DND-41 (cell line): ENCODE results near the gene STEAP3.

Experiments
- ATAC-seq: fragments of 200-7000 bp; cut with Tn5 transposase; 3 replicates; pipeline ENCODE4 v1.9.1; 2021; ENCODE audit warnings: low read depth; ENCODE audit not compliant: insufficient read depth
- DNase-seq: peaks from one replicate; pipeline ENCODE4 v3.0.0-alpha.2; 2020
- H2AFZ ChIP-seq: 2 replicates; pipeline ENCODE4 v1.6.0; 2012; ENCODE audit warnings: low read depth, low read length
- H3K27ac ChIP-seq: 2 replicates; pipeline ENCODE4 v1.5.1; 2012; ENCODE audit warnings: low read length, inconsistent platforms
- H3K27me3 ChIP-seq: fragments of 200-600 bp; sonication (generic); 2 replicates; pipeline ENCODE4 v1.6.0; 2012; ENCODE audit warnings: low read length, mild to moderate bottlenecking, inconsistent platforms; ENCODE audit not compliant: insufficient read depth, poor library complexity
- H3K36me3 ChIP-seq: 2 replicates; pipeline ENCODE4 v1.5.1; 2012; ENCODE audit warnings: low read length, inconsistent platforms; ENCODE audit not compliant: insufficient read depth
- H3K4me1 ChIP-seq: 2 replicates; pipeline ENCODE4 v1.5.1; 2012; ENCODE audit warnings: mild to moderate bottlenecking, low read length; ENCODE audit not compliant: insufficient read depth
- H3K4me2 ChIP-seq: 2 replicates; pipeline ENCODE4 v1.6.0; 2012; ENCODE audit warnings: mild to moderate bottlenecking, moderate library complexity, low read length, inconsistent platforms; ENCODE audit not compliant: insufficient read depth
- H3K4me3 ChIP-seq, 2 experiments: fragments of 200-600 bp in 1 of 2; shearing (Covaris generic) in 1 of 2; 2 replicates each; pipeline ENCODE4 v1.5.1; 2012 to 2016; ENCODE audit warnings: inconsistent platforms in 2 of 2, low read length in 2 of 2, mild to moderate bottlenecking in 2 of 2, low read depth in 1 of 2, moderate library complexity in 1 of 2
- H3K79me2 ChIP-seq: 2 replicates; pipeline ENCODE4 v1.6.0; 2012; ENCODE audit warnings: low read length, inconsistent platforms; ENCODE audit not compliant: insufficient read depth
- H3K9ac ChIP-seq: 2 replicates; pipeline ENCODE4 v1.6.0; 2012; ENCODE audit warnings: low read depth, mild to moderate bottlenecking, inconsistent platforms, low read length, moderate library complexity
- H3K9me3 ChIP-seq: 2 replicates; pipeline ENCODE4 v1.5.1; 2012; ENCODE audit warnings: low read length, moderate library complexity, mild to moderate bottlenecking, inconsistent platforms; ENCODE audit not compliant: insufficient read depth, severe bottlenecking
- H4K20me1 ChIP-seq: 2 replicates; pipeline ENCODE4 v1.6.0; 2012; ENCODE audit warnings: low read length; ENCODE audit not compliant: insufficient read depth
- CTCF ChIP-seq: IDR thresholded peaks from 2 replicates; pipeline ENCODE4 v1.5.1; 2012; ENCODE audit warnings: borderline replicate concordance, low read length, moderate library complexity, mild to moderate bottlenecking; ENCODE audit not compliant: poor library complexity, severe bottlenecking; ENCODE audit errors: extremely low read depth
- EZH2 ChIP-seq: IDR thresholded peaks from 3 replicates; pipeline ENCODE4 v1.6.1; 2012; ENCODE audit warnings: borderline replicate concordance, low read depth, mild to moderate bottlenecking, moderate library complexity, low read length, inconsistent platforms; ENCODE audit not compliant: severe bottlenecking

STEAP3 gene

DNA sequence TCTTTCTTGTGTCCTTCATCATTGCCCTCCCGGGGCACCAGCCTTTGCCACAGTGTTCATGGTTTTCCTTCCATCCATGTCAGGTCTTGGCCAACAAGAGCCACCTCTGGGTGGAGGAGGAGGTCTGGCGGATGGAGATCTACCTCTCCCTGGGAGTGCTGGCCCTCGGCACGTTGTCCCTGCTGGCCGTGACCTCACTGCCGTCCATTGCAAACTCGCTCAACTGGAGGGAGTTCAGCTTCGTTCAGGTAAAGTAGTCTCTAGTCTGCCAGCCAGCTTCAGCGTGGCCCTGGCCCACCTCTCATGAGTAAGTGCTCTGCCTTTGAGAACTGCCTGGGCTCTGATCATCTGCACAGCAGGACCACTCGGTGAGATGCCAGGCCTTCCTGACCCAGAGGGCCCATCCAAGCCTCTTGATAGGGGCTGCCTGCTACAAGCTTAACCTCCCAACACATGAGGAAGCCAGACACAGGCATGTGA is 31.0 kb downstream of the STEAP3 start:
- H3K4me1 ChIP-seq, result no peaks in the 10 kb centered on the region
- TF ChIP-seq CTCF, result no peak
- no peak for TF ChIP-seq EZH2
- H4K20me1 ChIP-seq, result no peaks in the 10 kb centered on the region
- no peaks in the 10 kb centered on the region for H3K27me3 ChIP-seq
- no peak overlapping the region for H2AFZ ChIP-seq
- no peak for ATAC-seq
- no peak overlapping the region for H3K9ac ChIP-seq
- H3K9me3 ChIP-seq, result no peaks in the 10 kb centered on the region
- H3K27ac ChIP-seq, result no peak overlapping the region
- no peak overlapping the region for H3K4me2 ChIP-seq
- no peaks in the 10 kb centered on the region for H3K79me2 ChIP-seq
- no peaks in the 10 kb centered on the region for H3K36me3 ChIP-seq
- H3K4me3 ChIP-seq, result no peak overlapping the region
- DNase-seq, result no peak

GRCh38 chr2:119255760-119256581 is 32.3 kb downstream of the STEAP3 start:
- Histone ChIP-seq H3K4me2 (no peak overlapping the region), H4K20me1 (no peaks in the 10 kb centered on the region), H3K36me3 (no peaks in the 10 kb centered on the region), H3K27me3 (no peaks in the 10 kb centered on the region), H3K4me1 (no peaks in the 10 kb centered on the region), H3K9me3 (no peaks in the 10 kb centered on the region), H3K27ac (no peak overlapping the region), H3K4me3 (no peak overlapping the region), H2AFZ (no peak overlapping the region), H3K79me2 (no peaks in the 10 kb centered on the region), H3K9ac (no peak overlapping the region)
- ATAC-seq, result no peak
- no peak for TF ChIP-seq CTCF
- TF ChIP-seq EZH2, result no peak
- DNase-seq, result no peak

- H3K9ac ChIP-seq, result no peak overlapping the region
- no peak for ATAC-seq
- no peak for DNase-seq
- no peak overlapping the region for H3K4me3 ChIP-seq
- H3K4me1 ChIP-seq, result no peaks in the 10 kb centered on the region
- no peaks in the 10 kb centered on the region for H3K79me2 ChIP-seq
- no peaks in the 10 kb centered on the region for H3K9me3 ChIP-seq
- no peak overlapping the region for H2AFZ ChIP-seq
- no peaks in the 10 kb centered on the region for H3K36me3 ChIP-seq
- H4K20me1 ChIP-seq, result no peaks in the 10 kb centered on the region
- H3K4me2 ChIP-seq, result no peak overlapping the region
- no peak overlapping the region for H3K27ac ChIP-seq
- TF ChIP-seq EZH2, result no peak
- TF ChIP-seq CTCF, result no peak
- no peaks in the 10 kb centered on the region for H3K27me3 ChIP-seq
Measured at GRCh38 chr2:119256582-119256921, 32.9 kb downstream of the STEAP3 start.
